ENCODE results near the gene LRRC49. TPM values are rescaled to one million over a fixed set of nuclear protein-coding genes. Genes with fewer than 3 reads are reported as not detected.

LRRC49 gene
- total and polyA plus RNA-seq, 2 experiments from 2014 or later, result 8.5 to 14.6 TPM

Other genes starting within 250 kb of the LRRC49 start
- gene UACA, start 129.3 kb upstream of the LRRC49 start, total RNA-seq (2014; rRNA removed; shearing (Covaris generic)), result 16.9 and 21.5 TPM in 2 replicates
- 25.9 and 35.8 TPM in 2 replicates for gene UACA, start 129.3 kb upstream of the LRRC49 start, polyA plus RNA-seq (2016; fragmentation: Nextera tagmentation; extraction: Ambion mirVana)
- gene LARP6, start 38.7 kb upstream of the LRRC49 start, total RNA-seq (2014; rRNA removed; shearing (Covaris generic)), result 19.7 and 22.4 TPM in 2 replicates
- gene LARP6, start 38.7 kb upstream of the LRRC49 start, polyA plus RNA-seq (2016; fragmentation: Nextera tagmentation; extraction: Ambion mirVana), result 18.0 and 20.0 TPM in 2 replicates
- gene THAP10, start 393 bp upstream of the LRRC49 start, total RNA-seq (2014; rRNA removed; shearing (Covaris generic)), result 5.5 and 5.7 TPM in 2 replicates
- 4.5 and 8.2 TPM in 2 replicates for gene THAP10, start 393 bp upstream of the LRRC49 start, polyA plus RNA-seq (2016; fragmentation: Nextera tagmentation; extraction: Ambion mirVana)
- 7.2 and 7.4 TPM in 2 replicates for gene THSD4, start 222.6 kb downstream of the LRRC49 start, total RNA-seq (2014; rRNA removed; shearing (Covaris generic))
- gene THSD4, start 222.6 kb downstream of the LRRC49 start, polyA plus RNA-seq (2016; fragmentation: Nextera tagmentation; extraction: Ambion mirVana), result 0.99 and 2.0 TPM in 2 replicates

All from GM23338 (cell line).